HCT116 (cell line): ENCODE measurements around the gene ATL1.

Experiments
- CTCF ChIP-seq, 3 experiments: fragments of 200-600 bp in 1 of 3; sonication (generic) in 1 of 3; IDR thresholded peaks in 2 of 3; conservative IDR thresholded peaks in 1 of 3; 2 replicates each; pipeline ENCODE4 v1.5.1; 2012 to 2017; ENCODE audit warnings: low read depth in 2 of 3, low read length in 2 of 3, antibody characterized with exemption in 1 of 3, borderline replicate concordance in 1 of 3, control low read depth in 1 of 3, mild to moderate bottlenecking in 1 of 3, mixed read lengths in 1 of 3, mixed run types in 1 of 3, moderate library complexity in 1 of 3; ENCODE audit not compliant: insufficient read depth in 1 of 3
- EGR1 ChIP-seq: IDR thresholded peaks from 2 replicates; pipeline ENCODE4 v1.6.1; 2012; ENCODE audit warnings: low read depth
- ELF1 ChIP-seq: IDR thresholded peaks from 2 replicates; pipeline ENCODE4 v1.6.1; 2012; ENCODE audit warnings: low read depth, borderline replicate concordance
- EZH2 ChIP-seq: fragments of 200-600 bp; sonication (generic); IDR thresholded peaks from 2 replicates; pipeline ENCODE4 v1.6.1; 2017; ENCODE audit warnings: antibody characterized with exemption, mixed run types
- EZH2phosphoT487 ChIP-seq: fragments of 200-600 bp; IDR thresholded peaks from 2 replicates; pipeline ENCODE4 v1.6.1; 2018; ENCODE audit warnings: antibody characterized with exemption, borderline replicate concordance
- JUND ChIP-seq: IDR thresholded peaks from 2 replicates; pipeline ENCODE4 v1.6.1; 2012
- POLR2A ChIP-seq: IDR thresholded peaks from 2 replicates; pipeline ENCODE4 v1.7.0; 2011; ENCODE audit warnings: borderline replicate concordance; ENCODE audit not compliant: insufficient read depth, insufficient read length; ENCODE audit errors: extremely low read depth
- POLR2AphosphoS5 ChIP-seq: IDR thresholded peaks from 2 replicates; pipeline ENCODE4 v1.6.1; 2011; ENCODE audit warnings: mild to moderate bottlenecking, low read depth, low read length, moderate library complexity
- RAD21 ChIP-seq: IDR thresholded peaks from 2 replicates; pipeline ENCODE4 v1.6.1; 2012; ENCODE audit warnings: low read depth, mild to moderate bottlenecking
- REST ChIP-seq: IDR thresholded peaks from 2 replicates; pipeline ENCODE4 v1.6.1; 2012; ENCODE audit warnings: low read depth
- SRF ChIP-seq: IDR thresholded peaks from 2 replicates; pipeline ENCODE4 v1.6.1; 2012; ENCODE audit warnings: low read depth

DNA sequence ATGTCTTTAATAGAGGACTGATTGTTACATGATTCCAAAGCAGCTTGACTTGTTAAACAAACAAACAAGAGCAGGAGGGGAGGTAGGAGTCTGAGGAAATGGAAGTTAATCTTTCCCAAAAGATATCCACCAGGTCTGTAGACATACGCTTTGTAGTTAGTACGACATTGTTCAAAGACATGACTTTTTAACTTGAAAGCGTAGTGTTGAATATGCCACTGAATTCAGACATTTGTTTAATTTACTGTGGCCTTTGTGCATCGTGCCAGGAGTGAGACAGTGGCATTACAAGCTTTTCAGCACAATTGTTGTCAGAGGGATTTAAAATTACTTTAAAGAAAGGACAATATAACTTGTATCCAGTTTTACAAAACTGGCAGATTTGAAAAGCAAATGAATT lies 55.1 kb downstream of the ATL1 start:
- no peak for TF ChIP-seq CTCF (IDR thresholded peaks at IDR 0.05 in 2 of 3, conservative IDR thresholded peaks at IDR 0.05 in 1 of 3; ENCODE audit: borderline replicate concordance in 1 of 3, insufficient read depth in 1 of 3, low read depth in 2 of 3, low read length in 2 of 3)
- TF ChIP-seq POLR2A, result no peak
- no peak for TF ChIP-seq POLR2AphosphoS5
- TF ChIP-seq EZH2, result no peak
- TF ChIP-seq JUND, result no peak
- TF ChIP-seq REST, result no peak
- no peak for TF ChIP-seq SRF
- no peak for TF ChIP-seq EGR1
- no peak for TF ChIP-seq ELF1
- TF ChIP-seq RAD21, result no peak
- TF ChIP-seq EZH2phosphoT487, result no peak
